Left lobe of liver (tissue), 2 donors: ENCODE results near the gene KIF6. TPM values are rescaled to one million over a fixed set of nuclear protein-coding genes. Genes with fewer than 3 reads are reported as not detected.

Experiments
- ATAC-seq: fragments of 200-7000 bp; cut with Tn5 transposase; one replicate; pipeline ENCODE4 v1.9.1; 2020; ENCODE audit warnings: mild to moderate bottlenecking, moderate library complexity
- DNase-seq: peaks from one replicate; pipeline ENCODE4 v3.0.0-alpha.2; 2020; ENCODE audit warnings: low spot score
- total RNA-seq: library from RNA; stranded (reverse); gene quantifications from one replicate; pipeline ENCODE4 v1.2.1, GENCODE V29; 2021
- donor health status: DM: no; HTN: no; CAD: no; lungs with moderate emphysema.
- donor health status: DM: no; HTN: yes; CAD: no.

KIF6 gene
- total RNA-seq, 1 donor from 2014 or later: 0.05 TPM

DNA sequence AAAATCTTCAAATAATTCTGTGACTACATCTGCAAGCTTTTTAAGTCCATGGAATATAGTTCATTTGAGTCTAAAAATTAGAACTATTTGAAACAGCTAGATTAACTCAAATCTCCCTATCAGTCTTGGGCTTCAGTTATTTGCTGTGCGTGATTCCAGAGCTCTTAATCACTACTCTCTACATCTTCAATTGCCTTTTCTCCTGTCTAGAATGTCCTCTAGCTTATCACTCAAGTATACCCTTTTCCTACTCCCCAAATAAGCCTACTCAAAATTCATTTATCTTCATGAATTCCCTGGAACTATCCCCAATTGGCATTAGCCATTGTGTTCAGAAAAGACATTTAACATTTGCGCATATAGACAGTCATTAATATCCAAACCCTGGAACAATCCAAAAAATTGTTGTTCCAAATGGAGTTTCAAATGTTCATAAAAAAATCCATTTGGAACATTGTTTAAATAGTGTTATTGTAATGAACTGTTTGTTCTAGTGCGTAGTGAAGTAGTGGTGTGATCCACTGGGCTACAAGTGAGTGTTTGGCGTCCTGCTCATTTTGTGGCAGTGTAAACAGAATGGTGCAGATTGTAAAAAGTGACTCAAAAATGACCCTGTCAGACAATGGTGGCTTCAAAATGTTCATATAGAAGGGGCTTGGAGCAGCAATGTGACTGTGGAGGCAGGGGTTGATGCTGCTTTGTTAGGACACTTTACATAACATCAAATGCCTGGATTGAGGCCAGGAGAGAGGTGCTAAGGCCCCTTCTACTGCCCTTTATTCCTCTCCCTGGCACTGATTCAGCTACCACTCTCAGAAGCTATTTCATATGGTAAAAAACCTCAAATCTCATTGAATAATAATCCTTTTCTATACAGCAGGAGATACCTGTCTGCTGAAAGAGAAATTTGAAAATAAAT lies 122.3 kb downstream of the KIF6 start:
- no peak for ATAC-seq
- DNase-seq: no peak

DNA sequence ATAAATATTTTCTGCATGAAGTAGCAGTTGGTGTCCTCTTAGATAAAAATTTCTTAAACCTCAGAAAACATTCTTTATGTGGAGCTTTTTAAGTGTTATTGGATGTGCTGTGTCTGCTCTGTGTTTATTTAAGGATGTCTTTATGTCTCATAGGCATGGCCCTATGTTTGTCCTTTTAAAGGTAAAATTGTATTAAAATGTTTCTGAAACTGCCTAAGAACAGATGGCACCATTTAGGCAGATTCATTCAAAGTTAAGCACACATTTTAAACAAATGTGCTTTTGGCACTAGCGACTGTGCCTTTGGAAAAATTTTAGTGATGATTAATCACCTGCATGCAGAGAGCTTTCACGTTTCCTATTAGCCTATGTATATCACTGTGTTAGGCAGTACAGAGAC lies 125.2 kb downstream of the KIF6 start:
- ATAC-seq (no peak), DNase-seq (no peak)

DNA sequence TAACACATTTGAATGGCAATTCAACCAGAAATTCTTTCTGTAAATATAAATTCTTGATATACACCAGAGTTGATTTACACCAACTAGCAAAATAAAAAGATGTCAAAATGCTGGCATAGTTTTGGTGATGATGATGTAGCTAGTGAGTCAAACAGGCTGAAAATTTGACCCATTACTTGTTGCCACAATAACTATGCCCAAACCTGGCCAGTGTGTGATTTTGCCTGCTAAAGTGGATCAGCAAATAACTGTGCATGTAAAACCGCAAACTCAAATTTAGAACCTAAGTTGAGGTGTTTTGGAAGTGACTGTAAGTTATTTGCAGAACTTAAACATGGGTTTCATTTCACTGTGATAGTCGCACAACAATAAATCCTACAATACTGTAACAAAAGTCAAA lies 125.9 kb downstream of the KIF6 start:
- no peak for DNase-seq
- ATAC-seq: no peak

DNA sequence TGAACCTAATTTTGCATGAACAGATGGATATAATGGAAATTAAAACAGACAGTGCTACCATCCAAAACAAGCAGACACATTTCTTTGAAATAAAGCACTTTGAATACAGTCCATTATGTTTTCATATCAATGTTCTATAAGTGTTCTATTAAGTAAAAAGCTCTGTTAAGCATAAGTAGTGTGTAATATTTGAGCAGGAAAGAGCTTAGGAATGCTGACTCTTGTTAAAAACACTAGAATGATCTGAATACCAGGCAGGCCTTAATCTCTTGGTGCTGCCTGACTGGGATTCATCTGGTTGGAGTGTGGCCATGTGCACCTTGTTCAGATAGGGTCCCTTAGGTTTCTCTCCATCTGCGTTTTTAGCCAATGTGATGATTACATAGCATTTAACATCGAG lies 130.9 kb downstream of the KIF6 start:
- no peak for ATAC-seq
- DNase-seq: no peak

DNA sequence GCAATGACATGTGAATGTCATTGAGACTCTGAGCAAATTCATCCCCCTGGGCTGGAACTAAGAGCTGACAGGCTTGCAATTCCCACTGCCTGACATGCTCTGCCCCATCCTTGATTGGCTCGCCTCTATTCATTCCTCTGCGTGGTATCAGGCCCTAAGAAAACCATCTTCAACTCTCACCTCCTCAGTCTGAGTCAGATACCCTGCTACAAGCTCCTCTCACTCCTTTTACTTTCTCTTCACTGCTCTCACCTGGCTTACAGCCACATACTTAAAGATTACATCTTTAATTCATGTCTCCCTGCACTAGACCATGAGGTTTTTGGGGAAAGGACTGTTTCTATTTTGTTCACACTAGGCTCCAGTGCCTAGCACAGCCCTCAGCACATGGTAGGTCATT lies 131.6 kb downstream of the KIF6 start:
- ATAC-seq (no peak), DNase-seq (no peak)

DNA sequence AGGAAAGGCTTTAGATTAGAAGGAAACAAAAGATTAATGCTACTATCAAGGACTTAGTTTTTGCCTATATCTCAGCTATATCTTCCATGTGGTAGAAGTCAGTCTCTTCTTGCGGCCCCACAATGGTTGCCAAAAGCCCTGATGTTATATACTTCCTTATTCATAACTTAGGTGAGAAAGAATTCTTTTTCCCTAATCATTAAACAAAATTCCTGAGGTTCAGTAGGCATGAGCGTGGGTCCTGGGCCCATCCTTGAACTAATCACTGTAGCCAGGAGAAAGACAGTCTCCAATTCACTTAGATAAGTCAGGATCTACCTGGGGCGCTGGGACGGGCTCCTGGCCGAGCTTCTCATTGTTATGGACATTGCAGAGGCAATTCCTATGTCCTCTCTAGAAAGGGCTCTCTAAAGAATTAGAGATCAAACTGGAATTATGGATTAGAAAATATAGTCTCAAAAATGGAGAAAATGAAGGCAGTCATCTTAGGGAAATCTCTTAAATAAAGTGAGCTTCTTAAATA lies 134.3 kb downstream of the KIF6 start:
- ATAC-seq: no peak
- DNase-seq: no peak

DNA sequence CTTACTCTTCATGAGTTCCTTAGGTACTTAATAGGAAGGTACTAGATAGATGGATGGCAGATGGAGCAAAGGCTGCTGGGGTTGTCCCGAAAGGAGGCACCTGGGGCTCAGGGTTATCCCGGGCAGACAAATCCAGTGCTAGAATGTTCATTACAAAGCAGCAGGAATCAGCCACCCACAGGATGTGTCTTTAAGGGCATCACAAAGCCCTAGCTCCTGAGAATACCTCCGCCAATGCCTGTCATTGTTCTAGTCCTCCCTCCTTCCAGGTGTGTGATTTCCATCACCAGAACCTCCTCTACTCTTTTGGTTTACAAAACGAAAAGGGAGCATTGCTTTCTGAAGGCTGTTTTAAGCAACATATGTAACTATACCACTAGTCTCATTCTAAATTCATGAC lies 138.1 kb downstream of the KIF6 start:
- no peak for ATAC-seq
- no peak for DNase-seq

DNA sequence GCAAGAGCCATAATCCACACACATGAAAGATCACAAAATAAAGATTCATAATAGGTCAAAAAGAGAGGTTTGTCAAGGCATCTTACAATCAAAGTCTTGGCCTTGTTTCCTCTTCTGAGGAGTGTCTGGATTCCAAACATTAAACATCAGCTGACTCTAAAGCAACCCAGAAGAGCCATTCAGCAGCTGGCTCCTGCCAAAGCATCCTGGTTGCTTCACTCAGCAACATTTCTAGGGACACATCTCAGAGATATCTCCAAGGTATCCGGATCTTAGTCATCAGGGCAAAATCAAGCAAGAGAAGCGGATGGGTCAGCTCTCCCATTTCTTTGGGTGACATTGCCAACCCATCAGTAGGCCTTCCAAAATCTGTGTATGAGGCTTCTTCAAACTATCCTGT lies 139.6 kb downstream of the KIF6 start:
- no peak for DNase-seq
- no peak for ATAC-seq

DNA sequence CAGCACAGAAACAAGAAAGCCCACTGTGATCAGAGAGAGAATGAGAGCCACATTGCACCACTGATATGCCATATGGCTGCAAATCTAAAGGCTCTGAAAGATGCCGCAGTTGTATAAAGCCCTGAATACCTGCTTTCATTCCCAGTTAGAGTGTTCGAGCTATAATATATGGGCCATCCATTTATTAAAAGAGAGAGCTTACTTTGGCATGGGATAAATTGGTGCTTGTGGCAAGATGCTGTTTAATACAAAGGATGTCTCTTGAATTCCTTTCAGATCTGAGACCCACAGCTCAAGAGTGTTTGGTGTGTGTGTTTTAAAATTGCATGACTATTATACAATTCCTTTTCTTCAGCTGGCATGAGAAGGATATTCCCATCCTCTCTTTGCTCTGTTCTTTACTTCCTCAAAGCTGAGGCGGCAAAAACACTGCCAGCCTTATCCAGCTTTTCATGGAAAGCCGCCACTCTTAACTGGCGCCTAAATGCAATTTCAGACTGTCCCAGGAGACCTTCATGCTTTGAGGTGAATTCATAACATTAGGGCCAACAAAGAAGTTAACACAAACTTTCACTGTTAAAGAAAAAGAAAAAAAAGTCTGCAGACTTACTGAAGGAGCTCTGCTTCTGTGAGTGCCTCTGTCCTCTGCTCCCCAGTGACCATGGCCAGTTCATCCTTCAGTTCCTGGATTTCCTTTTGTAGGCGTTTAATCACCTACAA lies 147.6 kb downstream of the KIF6 start:
- DNase-seq: no peak
- no peak for ATAC-seq

DNA sequence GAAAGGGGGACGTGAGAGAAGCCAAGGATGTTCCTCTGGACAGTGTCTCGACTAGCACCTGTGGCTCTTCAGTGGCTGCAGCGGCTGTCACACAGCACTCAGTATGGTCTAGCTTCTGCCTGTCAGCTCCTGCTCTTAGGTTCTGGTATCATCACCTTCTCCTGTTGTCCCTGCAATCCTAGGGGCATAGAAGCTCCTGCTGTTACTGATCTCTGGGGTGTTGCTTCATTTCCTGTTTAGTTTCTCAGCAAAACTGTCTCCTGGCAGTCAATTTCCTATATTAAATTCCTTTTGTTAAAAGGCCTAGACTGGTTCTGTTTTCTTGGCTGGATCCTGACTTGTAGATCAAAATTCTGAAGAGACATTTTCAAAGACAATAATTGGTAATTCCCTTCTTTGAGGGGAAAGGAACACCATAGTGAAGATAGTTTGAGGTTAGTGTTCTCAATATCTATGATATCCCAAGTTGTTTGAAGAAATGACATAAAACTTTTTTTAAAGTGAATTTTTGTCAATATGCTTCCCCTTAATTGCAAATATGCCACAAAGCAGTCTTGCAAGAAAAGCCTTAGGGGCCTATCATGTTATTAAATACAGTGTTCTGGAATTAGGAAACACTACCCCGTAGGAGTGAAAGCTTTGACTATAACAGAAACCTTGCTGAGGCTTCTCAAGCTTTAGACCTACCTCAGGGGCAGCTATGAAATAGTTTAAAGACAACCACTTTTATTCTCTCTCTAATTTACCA lies 148.5 kb downstream of the KIF6 start:
- DNase-seq: no peak
- ATAC-seq: no peak

DNA sequence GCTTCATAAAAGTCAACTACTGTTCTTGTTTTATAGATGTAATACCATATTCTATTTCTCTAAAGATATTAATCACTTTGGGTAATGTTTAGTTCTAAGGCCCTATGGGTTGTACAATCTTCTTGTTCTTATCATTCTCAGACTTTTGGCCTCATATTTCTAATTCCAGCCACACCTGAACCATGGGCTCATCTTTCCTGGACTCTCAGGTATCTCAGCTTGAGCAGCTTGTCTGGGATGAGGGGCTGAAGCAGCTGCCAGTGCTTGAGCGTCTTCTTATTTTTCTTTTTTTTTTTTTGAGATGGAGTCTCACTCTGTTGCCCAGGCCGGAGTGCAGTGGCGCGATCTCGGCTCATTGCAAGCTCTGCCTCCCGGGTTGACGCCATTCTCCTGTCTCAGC lies 150.2 kb downstream of the KIF6 start:
- ATAC-seq (no peak), DNase-seq (no peak)

DNA sequence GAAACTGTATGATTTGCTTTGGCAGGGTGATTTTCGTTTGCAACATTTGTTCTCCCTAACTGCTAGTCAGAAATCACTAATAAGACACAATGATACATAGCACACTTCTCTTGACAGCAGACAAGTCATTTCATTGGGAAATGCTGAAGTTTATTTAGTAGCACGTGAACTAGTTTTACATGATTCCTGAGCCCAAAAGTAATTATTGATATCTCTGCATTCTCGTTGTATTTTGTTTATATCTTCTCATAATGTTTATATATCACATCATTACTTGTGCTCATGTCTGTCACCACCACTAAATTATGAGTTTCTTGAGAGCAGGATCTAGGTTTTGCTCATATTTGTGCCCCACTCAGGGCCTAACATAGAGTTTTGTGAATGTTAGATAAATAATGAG lies 151.7 kb downstream of the KIF6 start:
- ATAC-seq: no peak
- no peak for DNase-seq

DNA sequence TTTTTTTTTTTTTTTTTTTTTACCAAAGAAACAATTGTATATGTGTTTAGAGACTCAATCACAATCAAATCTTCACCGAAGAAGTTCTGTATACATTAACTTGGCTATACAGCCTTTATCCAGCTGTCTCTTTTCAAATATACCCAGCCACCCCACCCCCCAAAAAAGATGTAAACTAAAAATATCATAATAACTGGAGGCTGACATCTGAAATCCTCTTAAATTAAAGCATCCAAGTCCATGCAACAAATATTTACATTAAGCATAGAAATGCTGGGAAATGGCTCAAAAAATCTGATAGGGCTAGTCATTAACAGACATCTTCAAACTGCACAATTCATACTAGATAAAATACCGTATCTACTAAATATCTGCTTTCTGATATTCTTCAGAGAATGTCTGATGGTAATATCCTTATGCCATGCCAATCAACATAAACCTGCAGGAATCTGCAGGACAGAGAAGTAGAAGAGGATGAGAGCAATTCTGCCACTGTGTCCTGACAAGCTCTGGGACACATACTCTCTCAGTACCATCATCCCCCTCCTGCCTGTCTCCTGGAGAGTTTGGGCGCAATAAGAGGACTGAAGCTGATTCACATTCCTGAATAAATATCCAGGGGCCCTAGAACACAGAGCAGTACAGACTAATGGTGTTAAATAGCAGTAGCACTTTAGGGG lies 152.4 kb downstream of the KIF6 start:
- DNase-seq: no peak

DNA sequence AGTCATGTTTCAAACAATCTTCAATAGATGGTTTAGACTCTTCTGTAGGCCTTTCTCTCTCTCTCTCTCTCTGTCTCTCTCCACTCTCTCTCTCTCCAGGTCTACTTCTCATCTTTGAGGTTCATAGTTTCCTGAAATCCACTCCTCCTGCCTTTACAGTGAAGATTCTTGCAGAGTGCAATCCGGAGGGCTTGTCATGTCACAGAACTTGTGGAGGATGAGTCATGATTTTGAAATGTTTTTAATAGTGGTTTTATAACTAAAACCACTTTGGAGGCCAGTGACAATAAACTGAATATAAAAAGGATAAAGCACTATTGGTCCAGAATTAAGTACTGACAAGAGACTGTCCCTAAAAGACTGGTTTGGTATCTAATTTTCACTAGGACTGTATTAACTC lies 156.3 kb downstream of the KIF6 start:
- ATAC-seq: no peak
- no peak for DNase-seq

More for the DNA sequence above, 152.4 kb downstream of the KIF6 start:
- no peak for ATAC-seq

DNA sequence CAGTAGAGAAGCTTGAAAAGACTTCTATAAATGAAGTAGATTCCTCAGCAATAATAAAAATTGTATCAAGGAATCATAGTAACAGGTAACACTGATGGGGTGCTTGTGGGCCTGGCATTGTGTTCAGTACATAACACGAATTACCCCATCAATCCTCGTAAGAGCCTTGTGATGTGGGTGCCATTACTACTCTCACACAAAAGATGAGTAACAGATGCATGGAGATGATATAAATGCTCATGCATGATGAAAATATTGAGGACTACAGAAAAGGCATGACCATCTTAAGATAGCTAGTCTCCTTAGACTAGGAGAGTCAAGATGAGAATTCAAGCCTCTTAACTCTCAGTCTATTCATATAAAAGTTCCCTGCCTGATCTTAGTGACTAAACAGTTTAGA lies 158.1 kb downstream of the KIF6 start:
- ATAC-seq (no peak), DNase-seq (no peak)

DNA sequence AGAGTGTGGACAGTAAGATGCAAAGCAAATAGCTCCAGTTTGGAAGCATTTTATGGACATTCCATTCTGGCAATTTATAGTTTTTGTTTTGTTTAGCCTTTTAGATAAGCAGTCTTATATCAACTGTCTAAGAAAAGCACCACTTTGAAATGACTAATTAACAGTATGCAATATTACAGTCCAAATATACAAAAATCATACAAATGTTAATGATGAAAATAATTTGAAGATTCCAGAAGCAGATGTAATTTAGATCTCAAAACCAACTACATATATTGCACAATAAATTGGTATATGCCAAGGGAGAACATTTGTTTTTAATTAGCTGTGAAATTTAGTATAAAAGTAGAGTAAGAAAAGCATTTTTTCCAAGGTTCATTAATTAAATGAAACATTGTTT lies 158.8 kb downstream of the KIF6 start:
- DNase-seq: no peak
- no peak for ATAC-seq

DNA sequence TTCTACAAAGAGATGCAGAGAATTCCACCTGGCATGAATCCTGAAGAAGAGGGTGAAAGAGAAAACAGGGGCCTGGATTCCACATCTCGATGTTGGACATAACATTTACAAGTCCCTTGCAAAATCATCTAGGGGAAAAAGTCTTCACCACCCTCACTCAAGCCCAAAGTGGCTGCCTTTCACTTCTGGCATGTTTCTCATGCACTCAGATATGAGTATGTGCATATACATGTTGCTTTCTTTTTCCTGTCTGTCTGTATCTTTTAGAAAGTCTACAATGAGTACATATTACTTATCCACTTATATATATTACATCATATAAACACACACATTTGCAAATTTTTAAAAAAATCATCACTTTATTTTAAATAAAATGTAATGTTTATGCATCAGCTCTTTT lies 159.3 kb downstream of the KIF6 start:
- DNase-seq: no peak

DNA sequence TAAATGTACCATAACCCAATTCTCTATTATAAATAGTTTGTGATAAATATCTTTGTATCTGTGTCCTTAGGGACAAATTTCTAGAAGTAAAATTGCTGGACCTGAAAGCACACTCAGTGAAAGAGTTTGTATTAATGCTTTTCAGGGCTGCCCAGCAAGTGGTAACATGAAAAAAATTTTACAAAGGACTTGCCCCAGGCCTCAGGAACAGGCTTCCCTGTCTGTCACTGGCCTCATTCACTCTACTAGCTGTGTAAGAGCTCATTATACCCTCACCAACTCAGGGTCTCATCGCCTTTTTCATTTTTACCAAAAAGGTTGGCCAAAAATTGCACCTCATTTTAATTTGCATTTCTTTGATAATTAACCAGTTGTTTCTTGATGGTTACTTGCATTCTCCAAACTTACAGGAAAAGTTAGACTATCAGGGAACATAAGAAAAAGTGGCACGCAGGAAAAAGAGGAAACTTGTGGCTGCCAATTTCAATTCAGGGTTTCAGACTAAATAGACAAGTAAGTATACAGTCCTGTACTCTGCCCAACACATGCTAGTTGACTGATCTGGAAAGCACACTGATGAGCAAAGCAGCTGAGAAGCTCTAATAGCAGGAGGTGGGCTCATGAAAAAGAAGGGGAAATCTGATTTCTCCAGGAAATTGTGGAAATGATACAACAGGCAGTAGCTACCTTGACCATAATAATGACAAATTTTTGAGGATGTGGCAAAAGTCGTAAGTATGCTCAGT lies 161.5 kb downstream of the KIF6 start:
- DNase-seq (no peak), ATAC-seq (no peak)

More for the DNA sequence above, 159.3 kb downstream of the KIF6 start:
- no peak for ATAC-seq

DNA sequence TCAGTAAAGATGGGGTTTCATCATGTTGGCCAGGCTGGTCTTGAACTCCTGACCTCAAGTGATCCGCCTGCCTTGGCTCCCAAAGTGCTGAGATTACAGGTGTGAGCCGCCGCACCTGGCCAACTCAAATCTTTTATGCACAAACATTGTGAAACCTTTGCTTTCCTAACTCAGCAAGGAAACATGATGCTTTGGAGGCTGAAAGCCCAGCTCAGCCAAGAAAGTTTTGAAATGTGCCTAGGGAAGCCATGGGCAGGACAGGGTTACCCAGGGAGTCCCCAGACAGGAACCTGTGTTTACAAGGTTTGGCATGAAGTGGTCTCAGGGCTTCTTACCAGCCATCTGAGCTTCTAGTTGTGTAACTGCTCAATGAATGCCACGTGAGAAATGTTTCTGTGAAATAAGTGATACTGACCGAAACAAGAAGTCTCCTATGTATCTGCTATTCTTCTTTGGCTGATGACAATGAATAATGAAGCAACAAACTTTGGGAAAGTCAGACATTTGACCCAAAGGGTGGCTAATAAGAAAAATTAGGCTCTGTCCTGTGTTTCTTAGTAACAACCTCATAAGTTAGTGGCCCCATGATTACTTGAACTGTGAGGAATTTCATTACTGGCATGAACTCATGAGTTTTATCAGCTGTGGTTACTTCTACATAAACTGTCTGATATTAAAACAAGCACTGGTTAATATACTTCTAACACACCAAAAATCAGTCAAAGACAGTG lies 163.5 kb downstream of the KIF6 start:
- peak; percentile 90 for ATAC-seq
- peak; percentile 83 for DNase-seq
